K562 (cell line): ENCODE measurements around the gene PDCD1LG2. TPM values are rescaled to one million over a fixed set of nuclear protein-coding genes. Genes with fewer than 3 reads are reported as not detected.

Source experiments
- ATAC-seq: fragments of 200-7000 bp; cut with Tn5 transposase; 3 replicates; pipeline ENCODE4 v1.9.1; 2020; ENCODE audit warnings: moderate library complexity
- BruUV-seq: library from RNA; stranded (reverse); fragments of 400-500 nt; replicated peaks from 2 replicates; lab custom pipeline; 2021; lab: Mats Ljungman, UMichigan
- CTCF ChIA-PET: fragments of 300-600 bp; formaldehyde crosslinking; extraction: SDS; loops from one replicate; lab custom pipeline; 2021; ENCODE audit warnings: low intra/inter-chr PET ratio; lab: Yijun Ruan, JAX
- POLR2A ChIA-PET: fragments of 300-600, 350-650 bp; sonication (Branson Sonifier 250); formaldehyde crosslinking; extraction: SDS; loops from one replicate; lab custom pipeline; 2021; ENCODE audit warnings: antibody characterized with exemption, inconsistent platforms; lab: Yijun Ruan, JAX
- DNase-seq, 4 experiments: peaks; one replicate each; pipeline versions ENCODE4 v3.0.0 to v3.0.0-alpha.2; 2011 to 2018; ENCODE audit warnings: low spot score in 3 of 4, mixed read lengths in 3 of 4; ENCODE audit errors: extremely low read depth in 1 of 4
- FAIRE-seq: peaks from 2 replicates; lab custom pipeline; 2011; peaks lifted over from hg19 to GRCh38; lab: Jason Lieb, UNC
- H2AFZ ChIP-seq: 2 replicates; pipeline ENCODE4 v1.6.0; 2011; ENCODE audit warnings: low read depth, low read length, control low read depth, inconsistent platforms
- H3K27ac ChIP-seq: fragments of 200-600 bp; 3 replicates; pipeline ENCODE4 v1.8.0; 2011; ENCODE audit warnings: low read depth, mild to moderate bottlenecking, control low read depth, inconsistent platforms, low read length, moderate library complexity, mixed read lengths; ENCODE audit errors: extremely low read depth
- H3K27me3 ChIP-seq, 2 experiments: fragments of 300-600 bp in 1 of 2; 2 replicates in 1 of 2; 3 replicates in 1 of 2; pipeline versions ENCODE4 v1.6.0 to v1.8.0; 2011; ENCODE audit warnings: inconsistent platforms in 2 of 2, low read length in 2 of 2, mild to moderate bottlenecking in 1 of 2, mixed read lengths in 1 of 2, moderate library complexity in 1 of 2; ENCODE audit not compliant: control insufficient read depth in 2 of 2, insufficient read depth in 2 of 2
- H3K36me3 ChIP-seq: fragments of 300-600 bp; 3 replicates; pipeline ENCODE4 v1.8.0; 2011; ENCODE audit warnings: mild to moderate bottlenecking, low read length, inconsistent platforms; ENCODE audit not compliant: control insufficient read depth, insufficient read depth
- H3K4me1 ChIP-seq, 2 experiments: fragments of 200-600 bp in 1 of 2; replicated peaks in 1 of 2; 2 replicates in 1 of 2; 3 replicates in 1 of 2; pipeline versions ENCODE4 v1.5.1 to v1.8.0; 2011; ENCODE audit warnings: inconsistent platforms in 2 of 2, low read length in 2 of 2, mild to moderate bottlenecking in 1 of 2, mixed read lengths in 1 of 2, moderate library complexity in 1 of 2; ENCODE audit not compliant: control insufficient read depth in 2 of 2, insufficient read depth in 2 of 2
- H3K4me2 ChIP-seq: 2 replicates; pipeline ENCODE4 v1.6.1; 2011; ENCODE audit warnings: low read length, control low read depth, inconsistent platforms, mixed read lengths; ENCODE audit not compliant: insufficient read depth
- H3K4me3 ChIP-seq: fragments of 200-600 bp; sonication (generic), shearing (Covaris generic); 2 replicates; pipeline ENCODE4 v1.5.1; 2016; ENCODE audit warnings: control low read depth, inconsistent platforms
- H3K79me2 ChIP-seq: fragments of 200-600 bp; 3 replicates; pipeline ENCODE4 v1.8.0; 2011; ENCODE audit warnings: low read length, inconsistent platforms; ENCODE audit not compliant: control insufficient read depth, insufficient read depth
- H3K9ac ChIP-seq, 2 experiments: 2 replicates each; pipeline versions ENCODE4 v1.6.0 to v1.6.1; 2011; ENCODE audit warnings: low read depth in 2 of 2, low read length in 2 of 2, control low read depth in 1 of 2, inconsistent platforms in 1 of 2, mild to moderate bottlenecking in 1 of 2, mixed read lengths in 1 of 2; ENCODE audit not compliant: insufficient read depth in 1 of 2
- H3K9me1 ChIP-seq: one replicate; pipeline ENCODE4 v1.6.0; 2011; ENCODE audit warnings: inconsistent platforms, mild to moderate bottlenecking, low read length, moderate library complexity; ENCODE audit not compliant: control insufficient read depth, insufficient read depth
- H3K9me3 ChIP-seq: replicated peaks from 2 replicates; pipeline ENCODE4 v1.5.1; 2011; ENCODE audit warnings: low read depth, low read length, inconsistent platforms; ENCODE audit not compliant: control insufficient read depth, insufficient read depth
- H4K20me1 ChIP-seq: replicated peaks from 2 replicates; pipeline ENCODE4 v1.6.1; 2011; ENCODE audit warnings: low read length, inconsistent platforms, mixed read lengths; ENCODE audit not compliant: control insufficient read depth, insufficient read depth
- ETV1 ChIP-seq: fragments of 450-650 bp; conservative IDR thresholded peaks from 2 replicates; pipeline ENCODE4 v1.6.1; 2016; ENCODE audit warnings: missing genetic modification characterization, control low read depth, low read depth, missing compliant biosample characterization
- ZBTB7A ChIP-seq: IDR thresholded peaks from 2 replicates; pipeline ENCODE4 v1.6.1; 2011; ENCODE audit warnings: low read depth, mild to moderate bottlenecking, low read length, moderate library complexity, borderline replicate concordance; ENCODE audit not compliant: control insufficient read depth
- ZNF175 ChIP-seq: fragments of 200-800 bp; sonication (Bioruptor generic); IDR thresholded peaks from 2 replicates; pipeline ENCODE4 v1.6.1; 2016; ENCODE audit warnings: low read depth, mild to moderate bottlenecking, missing genetic modification characterization, missing compliant biosample characterization
- in situ Hi-C: fragments of 300-500 bp; cut with MboI; formaldehyde crosslinking; loops from 4 replicates; pipeline ENCODE4 v1.15.0; 2018; ENCODE audit warnings: inconsistent platforms, mixed read lengths
- intact Hi-C: fragments of 100-400 bp; cut with micrococcal nuclease; formaldehyde crosslinking; loops from 2 replicates; pipeline ENCODE4 v1.14.2; 2022
- polyA plus RNA-seq, 8 experiments: library from polyadenylated mRNA; depleted of rRNA in 4 of 8; stranded (reverse) in 5 of 8; unstranded in 3 of 8; fragments of >200 nt; fragmentation: Nextera tagmentation in 2 of 8; fragmentation: Illumina TruSeq in 1 of 8; extraction: Ambion mirVana in 2 of 8; extraction: Trizol in 1 of 8; gene quantifications; 2 replicates each; pipeline versions ENCODE4 v1.2.1 to v1.2.3, GENCODE V29; 2011 to 2014; ENCODE audit warnings: inconsistent platforms in 1 of 8, missing spikeins in 1 of 8
- total RNA-seq, 7 experiments: library from RNA; depleted of rRNA in 6 of 7; stranded (reverse); fragments of >200 nt in 6 of 7; fragmentation: Illumina TruSeq in 2 of 7; extraction: Trizol in 2 of 7; gene quantifications; 2 replicates each; pipeline versions ENCODE4 v1.2.1 to v1.2.3, GENCODE V29; 2011 to 2021; ENCODE audit warnings: low replicate concordance in 1 of 7
- TF ChIP-seq, protein P1 (sequence below): sonication (generic); formaldehyde crosslinking; IDR thresholded peaks from 2 replicates; pipeline ENCODE4 v1.8.0; 2022; ENCODE audit warnings: missing genetic modification reagents, mild to moderate bottlenecking, borderline replicate concordance

Gene PDCD1LG2
- total and polyA plus RNA-seq, 9 of the 15 experiments (the other 6 are each of a cell fraction or from before 2014, with no cell fraction given) = not detected

DNA sequence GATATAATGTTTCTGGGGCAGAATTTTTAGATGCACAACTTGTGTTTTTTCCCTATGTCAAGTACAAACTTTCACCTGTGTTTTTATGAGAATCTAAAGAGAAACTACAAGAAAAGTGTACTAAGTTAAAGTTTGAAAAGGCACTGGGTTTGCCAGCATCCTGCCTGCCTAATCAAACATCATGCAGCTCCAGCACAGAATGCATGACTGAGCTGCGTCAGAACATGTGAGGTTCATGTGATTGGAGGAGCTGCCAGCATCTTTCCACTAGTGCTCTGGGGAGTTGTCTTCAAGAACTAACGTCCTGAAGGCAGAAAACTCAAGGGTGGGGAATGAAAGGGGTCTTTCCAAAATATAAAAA, 72.5 kb downstream of the PDCD1LG2 start (continued):
- TF ChIP-seq, protein P1, sequence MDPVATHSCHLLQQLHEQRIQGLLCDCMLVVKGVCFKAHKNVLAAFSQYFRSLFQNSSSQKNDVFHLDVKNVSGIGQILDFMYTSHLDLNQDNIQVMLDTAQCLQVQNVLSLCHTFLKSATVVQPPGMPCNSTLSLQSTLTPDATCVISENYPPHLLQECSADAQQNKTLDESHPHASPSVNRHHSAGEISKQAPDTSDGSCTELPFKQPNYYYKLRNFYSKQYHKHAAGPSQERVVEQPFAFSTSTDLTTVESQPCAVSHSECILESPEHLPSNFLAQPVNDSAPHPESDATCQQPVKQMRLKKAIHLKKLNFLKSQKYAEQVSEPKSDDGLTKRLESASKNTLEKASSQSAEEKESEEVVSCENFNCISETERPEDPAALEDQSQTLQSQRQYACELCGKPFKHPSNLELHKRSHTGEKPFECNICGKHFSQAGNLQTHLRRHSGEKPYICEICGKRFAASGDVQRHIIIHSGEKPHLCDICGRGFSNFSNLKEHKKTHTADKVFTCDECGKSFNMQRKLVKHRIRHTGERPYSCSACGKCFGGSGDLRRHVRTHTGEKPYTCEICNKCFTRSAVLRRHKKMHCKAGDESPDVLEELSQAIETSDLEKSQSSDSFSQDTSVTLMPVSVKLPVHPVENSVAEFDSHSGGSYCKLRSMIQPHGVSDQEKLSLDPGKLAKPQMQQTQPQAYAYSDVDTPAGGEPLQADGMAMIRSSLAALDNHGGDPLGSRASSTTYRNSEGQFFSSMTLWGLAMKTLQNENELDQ (CRISPR knock-in tag) = no peak

DNA sequence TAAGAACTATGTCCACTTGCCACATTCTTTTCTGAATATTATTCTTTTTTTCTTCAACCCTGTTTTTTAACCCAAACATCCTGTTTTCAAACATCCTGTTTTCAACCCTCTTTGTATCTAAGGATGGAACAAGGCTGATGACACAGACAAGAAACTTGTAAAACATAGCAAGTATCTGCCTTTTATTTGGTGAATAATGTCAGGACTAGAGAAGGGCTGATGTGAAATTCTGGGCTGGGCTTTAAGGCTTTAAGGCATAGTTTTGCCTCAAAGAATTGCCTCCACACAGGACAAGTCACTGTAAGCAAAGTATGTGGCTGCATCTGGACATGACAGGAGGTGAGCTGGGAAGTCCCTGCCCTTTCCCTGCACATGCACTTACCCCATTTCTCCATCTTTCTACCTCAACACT, 76.1 kb downstream of the PDCD1LG2 start:
- Histone ChIP-seq H3K4me1 (no peaks in the 10 kb centered on the region; a peak in 1 of 5 replicates), H3K9me1 (no peaks in the 10 kb centered on the region), H3K36me3 (no peaks in the 10 kb centered on the region), H4K20me1 (no peaks in the 10 kb centered on the region), H3K4me2 (no peak overlapping the region), H2AFZ (no peak overlapping the region), H3K79me2 (no peaks in the 10 kb centered on the region), H3K27me3 (no peaks in the 10 kb centered on the region), H3K4me3 (no peak overlapping the region), H3K27ac (no peak overlapping the region), H3K9ac (no peak overlapping the region), H3K9me3 (no peaks in the 10 kb centered on the region)
- ChIA-PET POLR2A (no interaction called here), CTCF (no interaction called here)
- intact Hi-C loops (no loop called here), in situ Hi-C loops (loop anchor here (25.0 kb wide), 1 partner anchor 399 kb away; the partner anchor contains the start of gene INSL6)
- no peak for ATAC-seq
- no peak for FAIRE-seq
- no peak for DNase-seq
- TF ChIP-seq ZBTB7A (no peak), ETV1 (tag) (0 out of 2 replicates have a peak, but pooled peaks have one; percentile 18), ZNF175 (peak; percentile 20; the same call in 1 of the 2 replicates)
- no TSS peak for BruUV-seq
